DMS153 treated with DMSO at 0.1 percent for 48 hours (cell line): Measurements from ENCODE around the gene IL20RB.
A peak's percentile ranks its signal among the peaks of the same experiment; 100 is the strongest.

Experiments
- DNase-seq: peaks from one replicate; lab custom pipeline; 2025; ENCODE audit not compliant: unreplicated experiment; lab: John Stamatoyannopoulos, UW

IL20RB gene

DNA sequence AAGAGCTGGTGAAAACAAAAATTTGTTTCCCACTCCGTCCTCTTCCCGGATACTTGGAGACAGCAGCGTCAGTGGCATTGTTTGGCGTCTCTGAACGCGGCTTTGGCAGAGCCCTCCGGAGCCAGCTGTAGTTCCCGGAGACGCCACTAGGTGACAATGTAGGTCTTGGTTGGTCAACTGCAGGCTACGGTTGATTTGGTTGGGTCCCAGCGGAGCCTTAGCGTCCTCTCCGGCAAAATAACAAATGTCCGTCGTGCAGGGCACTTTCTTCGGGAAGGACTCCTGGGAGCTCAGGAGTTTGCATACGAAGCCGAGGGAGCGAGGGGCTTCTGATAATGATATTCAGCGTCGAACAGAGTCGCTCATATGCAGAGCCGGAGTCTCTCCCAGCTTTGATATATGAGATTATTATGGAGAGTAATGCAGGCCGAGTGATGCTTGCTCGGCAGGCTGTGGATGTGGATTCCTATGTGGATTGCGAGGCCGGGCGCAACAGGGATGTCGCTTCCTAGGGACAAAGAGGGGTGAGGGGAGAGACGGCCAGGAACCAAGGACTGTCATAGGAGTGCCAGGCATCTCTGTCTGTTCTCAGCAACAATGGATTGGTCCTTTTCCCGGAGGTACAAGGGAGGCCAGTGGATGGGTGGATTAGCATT lies 74.8 kb downstream of the IL20RB start:
- peak; percentile 55 for DNase-seq

DNA sequence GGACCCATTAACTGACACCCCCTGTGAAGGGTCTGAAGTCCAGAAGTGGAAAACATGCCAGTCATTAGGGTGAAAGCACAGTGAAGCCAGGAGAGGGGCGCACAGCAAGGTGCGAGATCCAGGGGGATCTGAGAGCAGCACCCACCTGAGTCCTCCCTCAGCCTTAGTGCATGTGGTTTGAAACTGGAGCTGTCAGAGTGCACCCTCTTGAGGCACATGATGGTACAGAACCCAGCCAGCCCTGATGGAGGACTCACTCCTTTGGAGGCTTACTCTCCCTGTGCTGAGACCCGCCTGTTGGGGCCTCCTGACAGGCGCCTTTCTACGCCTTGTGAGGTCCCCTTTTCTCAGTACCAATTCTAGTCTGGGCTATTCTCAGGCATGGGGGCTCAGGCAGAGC lies 77.8 kb downstream of the IL20RB start:
- DNase-seq, result no peak

DNA sequence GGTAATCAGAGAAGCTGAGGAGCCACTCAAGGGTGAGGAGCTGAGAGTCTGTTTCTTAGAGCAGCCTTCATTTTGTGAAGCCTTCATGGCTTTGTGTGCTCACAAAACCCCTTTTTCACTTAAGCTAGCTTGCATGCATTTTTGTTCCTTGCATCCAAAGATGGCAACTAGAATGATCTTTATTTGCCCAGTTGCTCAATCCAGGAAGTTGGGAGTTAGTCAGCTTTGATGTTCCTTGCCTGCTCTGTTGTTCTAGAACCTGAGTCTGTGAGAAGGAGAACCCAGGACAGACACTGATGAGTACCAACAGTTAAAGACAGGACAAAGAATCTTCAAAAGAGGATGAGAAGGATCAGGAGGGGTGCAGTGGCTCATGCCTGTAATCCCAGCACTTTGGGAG lies 81.8 kb downstream of the IL20RB start:
- DNase-seq, result no peak

DNA sequence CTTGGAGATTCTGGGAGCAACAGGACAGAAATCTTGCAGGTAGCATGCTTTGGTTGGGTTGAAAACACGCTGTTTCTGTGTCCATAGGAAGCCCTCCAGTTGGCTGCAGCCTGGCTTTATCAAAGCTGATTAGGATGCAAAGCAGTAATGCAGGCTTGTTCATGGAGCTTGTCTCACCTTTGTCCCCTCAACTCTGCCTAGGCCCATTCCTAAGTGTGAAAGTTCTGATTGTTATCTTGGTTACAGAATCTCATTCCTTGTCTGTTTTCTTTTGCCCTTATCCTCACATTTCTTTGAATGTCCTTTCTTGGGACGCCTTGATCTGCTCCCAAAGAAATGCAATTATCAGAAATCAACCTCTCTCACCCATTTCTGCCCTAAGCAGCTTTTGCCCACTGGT lies 83.5 kb downstream of the IL20RB start:
- no peak for DNase-seq

DNA sequence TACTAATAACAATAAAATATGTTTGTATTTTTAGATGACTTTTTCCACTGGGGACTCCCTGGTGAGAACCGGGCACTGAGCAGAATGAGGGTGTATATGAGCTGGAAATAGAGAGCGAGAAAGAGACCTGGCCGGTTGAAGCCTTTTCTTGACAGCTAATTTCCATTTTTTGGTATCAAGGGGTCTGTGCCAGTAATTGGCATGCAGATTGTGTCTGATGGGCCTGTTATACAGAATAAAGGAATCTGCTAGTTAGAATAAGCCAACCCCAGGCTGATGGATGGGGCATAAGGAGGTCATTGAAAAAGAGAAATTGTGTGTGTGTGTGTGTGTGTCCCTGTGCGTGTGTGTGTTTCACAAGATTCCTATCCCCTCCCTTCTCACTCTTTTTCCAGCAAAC lies 83.9 kb downstream of the IL20RB start:
- DNase-seq, result no peak

DNA sequence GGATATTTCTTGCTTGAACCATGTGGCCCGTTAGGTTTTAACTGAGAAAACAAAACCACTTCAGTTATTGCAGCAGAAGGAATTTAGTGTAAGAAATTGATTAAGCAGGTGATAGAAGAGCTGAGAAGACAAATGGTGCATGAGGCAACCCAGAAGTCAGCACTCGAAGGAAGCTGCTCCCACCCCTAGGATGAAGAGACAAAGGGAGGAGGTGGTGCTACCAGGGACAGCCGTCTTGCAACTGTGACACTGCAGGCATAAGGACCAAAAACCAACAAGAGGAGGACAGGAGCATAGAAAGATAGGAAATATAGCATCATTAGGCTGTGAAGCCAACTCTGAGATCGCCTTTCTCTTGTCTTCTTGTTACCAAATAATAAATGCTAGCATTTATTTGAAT lies 89.0 kb downstream of the IL20RB start:
- DNase-seq, result no peak

DNA sequence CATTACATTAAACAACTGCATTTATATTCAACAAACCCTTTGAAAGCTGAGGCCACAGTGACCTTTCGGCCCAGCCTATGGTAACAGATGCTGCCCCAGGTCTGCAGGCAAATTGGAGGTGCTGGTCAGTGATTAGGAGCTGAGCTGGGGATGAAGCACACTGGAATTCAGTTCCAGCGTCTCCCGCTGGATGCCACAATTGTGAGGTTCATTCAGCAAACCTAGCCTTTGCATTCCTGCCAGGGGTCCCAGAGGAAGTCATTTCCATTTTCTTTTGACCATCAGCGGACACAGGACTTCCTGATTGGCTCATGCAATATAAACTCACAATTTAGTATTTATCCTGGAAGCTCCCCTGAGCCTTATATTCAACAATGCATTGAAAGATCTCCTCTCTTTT lies 89.5 kb downstream of the IL20RB start:
- DNase-seq, result no peak

DNA sequence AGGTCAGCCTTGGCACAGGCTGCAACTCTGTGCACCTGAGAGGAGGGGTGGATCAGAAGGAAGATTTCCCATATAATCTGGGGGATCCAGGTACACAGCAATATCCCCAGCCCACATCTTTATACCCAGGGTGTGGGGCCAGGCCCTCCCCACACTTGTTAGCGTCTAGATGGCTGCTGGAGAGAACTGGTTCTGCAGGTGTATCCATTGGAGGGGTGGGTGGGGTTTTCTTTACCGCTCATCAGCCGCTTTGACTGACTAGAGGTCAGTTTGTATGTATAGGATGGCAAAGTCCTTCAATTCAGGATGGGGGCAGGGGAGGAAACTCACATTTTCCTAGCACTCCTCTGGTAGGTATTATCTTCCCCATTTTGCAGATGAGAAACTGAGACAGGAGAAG lies 92.5 kb downstream of the IL20RB start:
- DNase-seq, result no peak

DNA sequence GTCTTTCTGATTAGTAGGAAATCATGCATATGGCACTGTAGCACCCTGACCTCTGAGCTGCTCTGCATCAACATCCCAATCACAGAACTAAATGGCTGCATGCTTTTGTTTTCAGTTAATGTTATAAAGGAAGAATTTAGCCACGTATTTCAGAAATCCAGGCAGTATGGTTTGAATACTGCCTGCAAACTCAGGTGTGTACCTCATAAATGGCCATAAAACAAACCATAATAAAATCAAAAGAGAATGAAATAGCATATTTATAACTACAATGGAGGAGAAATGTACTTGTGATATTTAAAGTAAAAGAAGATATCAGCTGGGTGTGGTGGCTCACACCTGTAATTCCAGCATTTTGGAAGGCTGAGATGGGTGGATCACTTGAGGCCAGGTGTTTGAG lies 94.5 kb downstream of the IL20RB start:
- no peak for DNase-seq
